LNCAP (cell line): Measurements from ENCODE around the gene TLE4.

ENCODE experiments used
- TF ChIP-seq, protein P1 (sequence below): fragments of 450-650 bp; IDR thresholded peaks from 2 replicates; pipeline ENCODE4 v1.5.1; 2017; ENCODE audit warnings: mild to moderate bottlenecking

Gene TLE4

GRCh38 chr9:79573412-79573923 lies 1.7 kb downstream of the TLE4 start:
- TF ChIP-seq, protein P1, sequence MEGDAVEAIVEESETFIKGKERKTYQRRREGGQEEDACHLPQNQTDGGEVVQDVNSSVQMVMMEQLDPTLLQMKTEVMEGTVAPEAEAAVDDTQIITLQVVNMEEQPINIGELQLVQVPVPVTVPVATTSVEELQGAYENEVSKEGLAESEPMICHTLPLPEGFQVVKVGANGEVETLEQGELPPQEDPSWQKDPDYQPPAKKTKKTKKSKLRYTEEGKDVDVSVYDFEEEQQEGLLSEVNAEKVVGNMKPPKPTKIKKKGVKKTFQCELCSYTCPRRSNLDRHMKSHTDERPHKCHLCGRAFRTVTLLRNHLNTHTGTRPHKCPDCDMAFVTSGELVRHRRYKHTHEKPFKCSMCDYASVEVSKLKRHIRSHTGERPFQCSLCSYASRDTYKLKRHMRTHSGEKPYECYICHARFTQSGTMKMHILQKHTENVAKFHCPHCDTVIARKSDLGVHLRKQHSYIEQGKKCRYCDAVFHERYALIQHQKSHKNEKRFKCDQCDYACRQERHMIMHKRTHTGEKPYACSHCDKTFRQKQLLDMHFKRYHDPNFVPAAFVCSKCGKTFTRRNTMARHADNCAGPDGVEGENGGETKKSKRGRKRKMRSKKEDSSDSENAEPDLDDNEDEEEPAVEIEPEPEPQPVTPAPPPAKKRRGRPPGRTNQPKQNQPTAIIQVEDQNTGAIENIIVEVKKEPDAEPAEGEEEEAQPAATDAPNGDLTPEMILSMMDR: no peak

DNA sequence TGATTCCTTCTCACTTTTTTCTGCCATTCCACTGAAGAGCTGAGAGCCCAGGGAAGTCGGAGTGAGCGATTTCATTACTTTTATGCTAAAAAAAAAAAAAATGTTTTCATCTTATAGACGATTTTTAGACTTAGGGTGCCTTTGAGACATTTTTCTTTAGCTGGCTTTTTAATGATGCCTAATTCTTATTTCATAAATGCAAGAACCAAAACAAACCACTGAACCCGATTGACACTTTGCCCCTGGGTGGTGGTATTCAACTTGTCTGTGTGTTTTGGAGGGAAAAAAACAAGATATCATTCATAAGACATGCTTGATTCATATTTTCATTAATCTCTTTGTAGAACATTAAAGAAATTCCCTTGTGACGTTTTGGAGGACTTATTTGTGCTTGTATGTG lies 2.4 kb downstream of the TLE4 start:
- TF ChIP-seq, protein P1: no peak

DNA sequence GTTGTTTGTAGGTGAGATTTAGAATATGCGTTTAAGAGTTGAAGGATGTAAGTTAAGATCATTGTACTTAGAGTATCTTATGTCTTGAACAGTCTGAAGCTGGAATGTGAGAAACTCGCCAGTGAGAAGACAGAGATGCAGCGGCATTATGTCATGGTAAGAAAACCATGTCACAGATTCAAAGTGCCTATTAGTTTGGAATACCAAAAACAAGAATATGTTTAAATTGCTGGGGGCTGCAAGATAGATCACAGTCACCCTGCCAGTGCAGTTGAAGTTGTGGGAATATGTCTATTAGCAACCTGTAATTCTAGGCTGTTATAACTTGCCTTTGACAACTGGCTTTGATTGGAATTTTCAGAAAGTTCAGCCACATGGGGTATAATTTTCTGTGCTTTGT lies 3.0 kb downstream of the TLE4 start:
- TF ChIP-seq, protein P1: no peak

DNA sequence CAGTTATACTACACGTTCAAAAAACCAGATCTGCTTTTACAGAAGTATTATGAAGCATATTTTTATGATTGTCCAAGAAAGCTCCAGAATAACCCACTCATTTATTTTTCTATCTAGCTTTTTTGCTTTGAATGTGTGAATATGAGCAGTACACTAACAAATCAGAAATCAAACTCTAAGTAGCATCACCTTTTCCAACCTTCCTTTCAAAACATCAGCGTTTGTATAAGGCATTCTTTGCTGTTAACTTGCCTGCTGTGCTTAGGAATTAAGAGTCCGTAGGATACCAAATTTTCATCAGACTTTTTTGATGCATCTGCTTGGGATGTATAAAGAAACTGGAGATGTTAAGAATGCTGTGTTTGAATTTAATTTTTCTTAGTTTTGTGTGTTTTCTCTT lies 3.8 kb downstream of the TLE4 start:
- TF ChIP-seq, protein P1: no peak

GRCh38 chr9:79577969-79578723 lies 6.4 kb downstream of the TLE4 start:
- TF ChIP-seq, protein P1: no peak

GRCh38 chr9:79578891-79579290 lies 7.1 kb downstream of the TLE4 start:
- TF ChIP-seq, protein P1: no peak

DNA sequence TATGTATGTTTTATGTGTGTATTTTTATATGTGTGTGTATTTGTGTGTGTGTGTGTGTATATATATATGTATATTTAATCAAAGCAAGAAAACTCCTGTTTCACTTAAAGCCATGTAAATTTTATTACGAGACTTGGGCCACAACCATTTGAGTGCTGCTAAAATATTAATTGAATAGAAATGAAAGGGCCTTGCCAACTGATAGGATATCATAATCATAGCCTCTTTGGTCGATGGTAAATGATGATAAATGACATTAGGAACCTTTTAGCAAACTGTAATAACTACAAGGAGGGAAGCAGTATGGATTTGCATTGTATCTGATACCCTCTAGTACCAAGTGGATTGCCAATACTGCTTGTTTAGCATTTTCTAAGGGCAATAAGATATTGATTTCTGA lies 7.9 kb downstream of the TLE4 start:
- TF ChIP-seq, protein P1: no peak
